WI38 (cell line): ENCODE data around the gene NLGN1.
"Not testable (repeated sequence)": the region's sequence is repeated elsewhere in the genome, so short reads cannot be mapped to it uniquely, and the experiment has no call there.

Experiments used
- H3K4me3 ChIP-seq: 2 replicates; pipeline ENCODE4 v1.5.1; 2011; ENCODE audit warnings: low read depth, mild to moderate bottlenecking, control low read depth, low read length
- TF ChIP-seq, protein P1 (sequence below): IDR thresholded peaks from 2 replicates; pipeline ENCODE4 v1.5.1; 2012; ENCODE audit warnings: low read depth, mild to moderate bottlenecking, control low read depth, low read length

NLGN1 gene

DNA sequence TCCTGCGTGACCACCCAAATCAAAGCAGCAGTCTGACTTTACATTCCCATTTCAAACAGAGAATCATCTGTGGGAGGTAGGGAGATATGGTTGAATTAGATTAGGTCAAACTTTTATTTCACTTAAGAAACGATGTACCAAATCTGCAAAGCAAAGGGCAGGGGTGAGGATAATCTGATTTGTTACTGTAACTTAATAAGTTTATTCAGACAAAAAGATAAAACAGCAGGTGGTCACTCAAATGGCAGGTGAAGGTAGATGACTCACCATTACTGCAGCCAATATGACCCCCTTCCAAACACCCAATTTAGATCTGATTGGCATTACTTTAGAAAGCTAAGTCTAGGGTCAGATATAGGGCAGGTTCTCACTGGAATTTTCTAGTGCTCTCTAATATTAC lies 810.6 kb downstream of the NLGN1 start:
- H3K4me3 ChIP-seq = no peak overlapping the region
- TF ChIP-seq, protein P1, sequence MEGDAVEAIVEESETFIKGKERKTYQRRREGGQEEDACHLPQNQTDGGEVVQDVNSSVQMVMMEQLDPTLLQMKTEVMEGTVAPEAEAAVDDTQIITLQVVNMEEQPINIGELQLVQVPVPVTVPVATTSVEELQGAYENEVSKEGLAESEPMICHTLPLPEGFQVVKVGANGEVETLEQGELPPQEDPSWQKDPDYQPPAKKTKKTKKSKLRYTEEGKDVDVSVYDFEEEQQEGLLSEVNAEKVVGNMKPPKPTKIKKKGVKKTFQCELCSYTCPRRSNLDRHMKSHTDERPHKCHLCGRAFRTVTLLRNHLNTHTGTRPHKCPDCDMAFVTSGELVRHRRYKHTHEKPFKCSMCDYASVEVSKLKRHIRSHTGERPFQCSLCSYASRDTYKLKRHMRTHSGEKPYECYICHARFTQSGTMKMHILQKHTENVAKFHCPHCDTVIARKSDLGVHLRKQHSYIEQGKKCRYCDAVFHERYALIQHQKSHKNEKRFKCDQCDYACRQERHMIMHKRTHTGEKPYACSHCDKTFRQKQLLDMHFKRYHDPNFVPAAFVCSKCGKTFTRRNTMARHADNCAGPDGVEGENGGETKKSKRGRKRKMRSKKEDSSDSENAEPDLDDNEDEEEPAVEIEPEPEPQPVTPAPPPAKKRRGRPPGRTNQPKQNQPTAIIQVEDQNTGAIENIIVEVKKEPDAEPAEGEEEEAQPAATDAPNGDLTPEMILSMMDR = no peak

DNA sequence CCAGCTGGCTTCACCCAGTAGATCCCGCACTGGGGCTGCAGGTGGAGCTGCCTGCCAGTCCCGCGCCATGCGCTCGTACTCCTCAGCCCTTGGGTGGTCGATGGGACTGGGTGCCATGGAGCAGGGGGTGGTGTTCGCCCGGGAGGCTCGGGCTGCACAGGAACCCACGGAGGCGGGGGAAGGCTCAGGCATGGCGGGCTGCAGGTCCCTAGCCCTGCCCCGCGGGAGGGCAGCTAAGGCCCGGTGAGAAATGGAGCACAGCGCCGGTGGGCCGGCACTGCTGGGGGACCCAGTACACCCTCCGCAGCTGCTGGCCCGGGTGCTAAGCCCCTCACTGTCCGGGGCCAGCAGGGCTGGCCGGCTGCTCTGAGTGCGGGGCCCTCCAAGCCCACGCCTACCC lies 814.4 kb downstream of the NLGN1 start:
- H3K4me3 ChIP-seq = not testable (repeated sequence)

DNA sequence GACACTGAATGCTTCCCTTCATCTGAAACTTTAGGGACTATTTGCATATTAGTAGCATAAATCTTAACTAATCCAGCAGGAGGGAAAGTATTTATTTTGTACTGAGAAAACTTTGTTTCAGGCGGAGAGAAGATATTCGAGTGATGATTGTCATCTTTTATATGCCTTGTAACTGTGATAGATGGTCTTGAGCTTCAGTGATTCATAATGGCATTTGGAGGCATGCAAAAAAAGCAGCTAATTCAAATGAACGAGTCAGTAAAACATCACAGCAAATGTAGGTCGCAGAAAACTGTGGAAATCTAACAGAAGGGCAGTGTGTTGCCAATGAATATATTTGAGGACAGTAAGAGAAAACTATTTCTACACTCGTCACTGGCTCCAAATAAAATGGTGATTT lies 817.9 kb downstream of the NLGN1 start:
- TF ChIP-seq, protein P1 = no peak
- H3K4me3 ChIP-seq = no peak overlapping the region

DNA sequence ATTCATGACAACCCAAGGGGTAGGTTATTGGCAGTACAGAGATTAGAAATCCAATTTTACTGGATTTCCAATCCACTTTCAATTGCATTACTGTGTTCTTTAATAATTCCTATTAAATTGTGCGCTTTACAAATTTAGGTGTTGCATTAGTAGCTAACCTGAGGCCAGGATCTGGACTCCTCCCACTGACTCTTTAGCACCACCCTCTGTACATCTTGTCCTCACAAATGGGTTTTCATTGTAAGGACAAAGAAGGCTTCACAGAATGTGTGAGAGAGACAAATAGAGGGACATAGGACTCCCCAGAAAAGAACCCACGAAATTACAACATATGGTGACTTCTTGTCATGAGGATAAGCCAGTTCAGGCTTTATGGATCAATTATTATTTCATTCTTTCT lies 818.5 kb downstream of the NLGN1 start:
- TF ChIP-seq, protein P1 = no peak
- no peak overlapping the region for H3K4me3 ChIP-seq

DNA sequence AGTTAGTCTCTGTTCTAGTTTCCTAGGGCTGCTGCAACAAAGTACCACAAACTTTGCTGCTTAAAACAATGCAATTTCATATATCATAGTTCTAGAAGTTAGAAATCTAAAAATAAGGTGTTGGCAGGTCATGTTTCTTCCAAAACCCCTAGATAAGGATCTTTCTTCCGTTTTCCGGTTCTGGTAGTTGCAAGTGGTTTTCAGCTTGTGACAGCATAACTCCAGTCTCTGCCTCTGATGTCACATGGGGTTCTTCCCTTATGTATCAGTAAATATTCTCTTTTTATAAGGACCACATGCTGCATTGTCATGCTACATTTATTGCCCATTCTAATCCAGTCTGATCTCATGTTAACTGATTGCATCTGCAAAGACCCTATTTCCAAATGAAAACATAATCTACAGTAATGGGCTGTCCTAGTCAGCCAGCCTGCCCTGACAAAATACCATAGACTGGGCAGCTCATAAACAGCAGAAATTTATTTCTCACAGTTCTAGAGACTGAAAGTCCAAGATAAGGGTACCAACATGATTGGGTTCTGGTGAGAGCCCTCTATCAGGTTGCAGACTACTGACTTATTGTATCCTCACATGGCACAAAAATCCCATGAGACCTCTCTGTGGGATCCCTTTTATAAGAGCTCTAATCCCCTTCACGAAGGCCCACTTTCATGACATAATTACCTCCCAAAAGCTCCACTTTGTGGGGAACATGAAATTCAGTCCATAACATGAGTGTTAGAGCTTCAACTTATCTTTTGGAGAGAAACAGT lies 819.6 kb downstream of the NLGN1 start:
- TF ChIP-seq, protein P1 = no peak
- H3K4me3 ChIP-seq = no peak overlapping the region

DNA sequence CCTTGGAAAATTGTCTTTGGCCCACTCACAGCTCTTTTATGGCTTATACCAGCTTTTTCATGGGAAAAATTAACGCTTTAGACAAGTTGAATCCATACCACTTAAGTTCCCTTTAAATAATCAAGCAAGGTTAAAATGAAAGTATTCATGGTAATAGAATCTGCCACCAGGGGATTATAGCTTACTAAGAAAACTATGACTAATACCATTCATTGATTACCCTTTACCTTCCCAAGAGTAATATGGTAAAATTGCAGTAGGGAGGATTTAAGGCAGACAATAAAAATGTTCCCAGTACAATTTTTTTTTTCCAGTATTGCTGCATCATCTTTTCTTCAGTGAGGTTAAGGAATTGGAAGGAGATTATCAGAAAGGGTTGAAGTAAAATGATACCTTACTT lies 820.5 kb downstream of the NLGN1 start:
- H3K4me3 ChIP-seq = no peak overlapping the region
- TF ChIP-seq, protein P1 = no peak

DNA sequence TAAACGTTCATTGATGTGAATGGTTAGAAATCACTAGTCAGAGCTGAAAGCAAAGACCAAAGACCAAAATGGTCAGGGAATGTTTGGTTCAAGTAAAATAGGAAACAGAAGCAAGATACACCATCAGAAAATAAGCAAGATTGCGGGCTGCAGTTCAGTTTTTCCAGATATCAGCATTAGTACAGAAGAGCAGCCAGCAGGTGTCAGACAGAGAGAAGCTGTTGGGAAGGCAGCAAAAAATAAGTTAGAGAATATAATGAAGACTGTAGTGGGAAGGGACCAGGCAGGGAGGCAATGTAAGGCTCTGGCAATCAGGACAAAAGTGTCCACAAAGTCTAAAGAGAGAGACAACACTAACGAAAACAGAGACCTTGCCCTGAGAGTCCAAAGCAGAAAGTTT lies 822.2 kb downstream of the NLGN1 start:
- H3K4me3 ChIP-seq = no peak overlapping the region
- TF ChIP-seq, protein P1 = no peak
